ENCODE measurements around the gene ABHD14A.

GRCh38 chr3:51987568-51987967 lies 12.7 kb downstream of the ABHD14A start:
- TF ChIP-seq POLR2AphosphoS5 (IDR thresholded peaks at IDR 0.05; ENCODE audit: low read depth) (no peak), CTCF (IDR thresholded peaks at IDR 0.05; ENCODE audit: insufficient read depth, low read length) (no peak)

Measured in HL-60 (cell line).